Suppressor macrophage treated with lipopolysaccharide for 4 hours (primary cell): ENCODE measurements around the gene OR11H12.
"Not testable (repeated sequence)": the region's sequence is repeated elsewhere in the genome, so short reads cannot be mapped to it uniquely, and the experiment has no call there.

Experiments used
- DNase-seq: peaks from one replicate; pipeline ENCODE4 v3.0.0-alpha.2; 2020

Gene OR11H12

GRCh38 chr14:18600817-18601216 lies at the start of gene OR11H12:
OR11H12 (plus strand) TSS chr14:18601117; CDS start chr14:18601117, 0 bp downstream.
- DNase-seq: not testable (repeated sequence)

DNA sequence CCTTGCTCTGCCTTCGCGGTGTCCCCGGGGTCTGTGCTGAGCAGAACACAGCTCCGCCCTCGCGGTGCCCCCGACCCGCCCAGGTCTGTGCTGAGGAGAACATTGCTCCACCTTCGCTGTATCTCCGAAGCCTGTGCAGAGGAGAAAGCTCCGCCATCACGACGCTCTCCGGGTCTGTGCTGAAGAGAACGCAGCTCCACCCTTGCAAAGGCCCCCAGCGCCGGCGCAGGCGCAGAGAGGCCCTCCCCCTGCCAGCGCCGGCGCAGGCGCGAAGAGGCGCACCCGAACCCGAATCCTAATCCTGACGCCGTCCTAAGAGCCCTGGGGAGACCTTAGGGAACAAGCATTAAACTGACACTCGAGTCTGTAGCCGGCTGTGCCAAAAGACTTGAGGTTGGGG lies 18.0 kb upstream of the OR11H12 start:
- not testable (repeated sequence) for DNase-seq

DNA sequence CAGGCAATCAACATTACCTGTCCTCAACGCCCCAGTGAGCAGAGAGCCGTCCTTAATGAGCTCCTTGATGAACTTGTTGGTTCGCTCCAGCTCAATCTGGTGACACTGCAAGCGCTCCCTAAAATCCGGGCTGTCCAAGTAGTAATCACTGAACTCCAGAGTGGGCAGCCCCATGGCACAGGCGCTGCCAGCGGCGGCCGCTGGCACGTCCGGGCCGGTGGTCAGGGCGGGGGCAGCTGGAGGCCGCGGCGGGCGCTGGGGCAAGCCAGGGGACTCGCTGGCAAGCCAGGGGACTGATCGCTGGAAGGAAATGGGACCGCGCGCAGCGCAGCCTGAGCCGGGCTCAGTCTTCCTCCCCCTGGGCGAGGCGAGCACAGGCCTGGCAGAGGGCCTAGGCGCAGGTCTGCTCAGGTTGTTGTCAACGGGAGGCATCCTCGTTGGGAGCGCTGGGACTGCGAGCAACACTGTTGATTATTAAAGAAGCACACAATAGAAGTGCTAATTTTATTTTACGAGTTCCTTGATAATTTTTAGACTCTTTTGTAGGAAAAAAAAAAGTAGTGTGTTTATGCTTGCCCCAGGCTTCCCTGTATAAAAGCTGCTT lies 25.8 kb downstream of the OR11H12 start:
- DNase-seq: not testable (repeated sequence)

GRCh38 chr14:18636066-18636465 lies 35.1 kb downstream of the OR11H12 start:
- DNase-seq: not testable (repeated sequence)

- DNase-seq: not testable (repeated sequence)
These were observed 37.1 kb downstream of the OR11H12 start for GRCh38 chr14:18638032-18638431.

GRCh38 chr14:18638785-18639184 lies 37.9 kb downstream of the OR11H12 start:
- not testable (repeated sequence) for DNase-seq

- DNase-seq: not testable (repeated sequence)
These were observed 45.3 kb downstream of the OR11H12 start for GRCh38 chr14:18646075-18646730.
